ENCODE results near the gene ITGAX.

Gene ITGAX

GRCh38 chr16:31357324-31358109 lies 2.5 kb downstream of the ITGAX start:
- H3K4me3 ChIP-seq (ENCODE audit: low read length) = no peak overlapping the region
- no peak for DNase-seq (ENCODE audit: low read depth)
- TF ChIP-seq CTCF (IDR thresholded peaks at IDR 0.05; ENCODE audit: insufficient read depth, low read depth, low read length, missing control alignments) = no peak

GRCh38 chr16:31360251-31360650 lies 5.3 kb downstream of the ITGAX start:
- no peak overlapping the region for H3K4me3 ChIP-seq (ENCODE audit: low read length)

GRCh38 chr16:31361201-31362110 lies 6.5 kb downstream of the ITGAX start:
- DNase-seq (ENCODE audit: low read depth) = no peak
- no peak overlapping the region for H3K4me3 ChIP-seq (ENCODE audit: low read length)
- TF ChIP-seq CTCF (IDR thresholded peaks at IDR 0.05; ENCODE audit: insufficient read depth, low read depth, low read length, missing control alignments) = no peak

More at GRCh38 chr16:31360251-31360650, 5.3 kb downstream of the ITGAX start:
- no peak for DNase-seq (ENCODE audit: low read depth)
- TF ChIP-seq CTCF (IDR thresholded peaks at IDR 0.05; ENCODE audit: insufficient read depth, low read depth, low read length, missing control alignments) = no peak

GRCh38 chr16:31362476-31363405 lies 7.8 kb downstream of the ITGAX start:
- no peak for DNase-seq (ENCODE audit: low read depth)
- no peak for TF ChIP-seq CTCF (IDR thresholded peaks at IDR 0.05; ENCODE audit: insufficient read depth, low read depth, low read length, missing control alignments)
- no peak overlapping the region for H3K4me3 ChIP-seq (ENCODE audit: low read length)

GRCh38 chr16:31363721-31364120 lies 8.7 kb downstream of the ITGAX start:
- no peak for DNase-seq (ENCODE audit: low read depth)
- H3K4me3 ChIP-seq (ENCODE audit: low read length) = no peak overlapping the region
- TF ChIP-seq CTCF (IDR thresholded peaks at IDR 0.05; ENCODE audit: insufficient read depth, low read depth, low read length, missing control alignments) = no peak

GRCh38 chr16:31364421-31364820 lies 9.4 kb downstream of the ITGAX start:
- no peak for TF ChIP-seq CTCF (IDR thresholded peaks at IDR 0.05; ENCODE audit: insufficient read depth, low read depth, low read length, missing control alignments)
- no peak for DNase-seq (ENCODE audit: low read depth)
- H3K4me3 ChIP-seq (ENCODE audit: low read length) = no peak overlapping the region
